Heart left ventricle (tissue), 16 donors: ENCODE results near the gene P2RY4. TPM values are rescaled to one million over a fixed set of nuclear protein-coding genes. Genes with fewer than 3 reads are reported as not detected.
A peak's percentile ranks its signal among the peaks of the same experiment; 100 is the strongest.
"Not testable (repeated sequence)": the region's sequence is repeated elsewhere in the genome, so short reads cannot be mapped to it uniquely, and the experiment has no call there.

Experiments
- ATAC-seq, 4 donors: fragments of 200-7000 bp; cut with Tn5 transposase; one replicate each; pipeline ENCODE4 v1.9.1; 2020 to 2022; ENCODE audit warnings: moderate library complexity in 4 of 4, mild to moderate bottlenecking in 3 of 4, moderate number of reproducible peaks in 1 of 4
- DNase-seq, 5 donors: peaks; one replicate each; pipeline ENCODE4 v3.0.0-alpha.2; 2020
- H3K27ac ChIP-seq, 12 donors: fragments of 200-600 bp; sonication (generic) in 4 of 12; one replicate each; pipeline versions ENCODE4 v1.5.0 to v1.8.0; 2016 to 2022; ENCODE audit warnings: mild to moderate bottlenecking in 2 of 12
- H3K27me3 ChIP-seq, 9 donors: fragments of 200-600 bp; sonication (generic) in 2 of 9; one replicate each; pipeline versions ENCODE4 v1.5.1 to v1.8.0; 2016 to 2022; ENCODE audit warnings: mild to moderate bottlenecking in 3 of 9
- H3K36me3 ChIP-seq, 9 donors: fragments of 200-600 bp; sonication (generic) in 2 of 9; one replicate each; pipeline versions ENCODE4 v1.5.0 to v1.8.0; 2018 to 2022; ENCODE audit warnings: mild to moderate bottlenecking in 2 of 9
- H3K4me1 ChIP-seq, 12 donors: fragments of 200-600 bp; sonication (generic) in 4 of 12; one replicate each; pipeline versions ENCODE4 v1.5.0 to v1.8.0; 2016 to 2022; ENCODE audit warnings: mild to moderate bottlenecking in 3 of 12
- H3K4me3 ChIP-seq, 12 donors: fragments of 200-600 bp; sonication (generic) in 4 of 12; one replicate each; pipeline versions ENCODE4 v1.5.0 to v1.8.0; 2017 to 2022; ENCODE audit warnings: mild to moderate bottlenecking in 9 of 12, moderate library complexity in 4 of 12
- H3K9me3 ChIP-seq, 12 donors: fragments of 200-600 bp; sonication (generic) in 4 of 12; one replicate each; pipeline versions ENCODE4 v1.5.0 to v1.8.0; 2016 to 2022; ENCODE audit warnings: mild to moderate bottlenecking in 1 of 12
- POLR2A ChIP-seq, 2 donors: fragments of 450-650 bp; IDR thresholded peaks; one replicate each; pipeline ENCODE4 v1.6.1; 2017; ENCODE audit warnings: antibody characterized with exemption in 2 of 2, mild to moderate bottlenecking in 2 of 2, moderate library complexity in 2 of 2
- WGBS, 4 donors: extraction: QIAGEN DNeasy Blood & Tissue Kit in 2 of 4; methylation state at CpG; one replicate each; pipeline versions ENCODE4 v1.1.5 to v1.1.7; 2013 to 2018; 5-methylcytosine and 5-hydroxymethylcytosine counted together
- intact Hi-C, 10 donors: fragments of 100-400 bp; cut with DNase I; formaldehyde crosslinking; loops; one replicate each; pipeline versions ENCODE4 v1.11.1 to v1.14.2; 2022
- polyA plus RNA-seq, 2 donors: library from polyadenylated mRNA; stranded (reverse); fragments of 200-250 nt; gene quantifications; one replicate each; pipeline ENCODE4 v1.2.3, GENCODE V29; 2013
- total RNA-seq, 9 donors: library from RNA; depleted of rRNA in 2 of 9; stranded (reverse); fragments of >200 nt in 2 of 9; fragmentation: NEBNext Ultra II Directional in 3 of 9; extraction: Animal tissue kit (Norgen Biotek cat#: 25700) in 3 of 9; gene quantifications; one replicate each; pipeline versions ENCODE4 v1.1.0 to v1.2.4, GENCODE V29; 2016 to 2023
- TF ChIP-seq, protein P1 (sequence below), 12 donors: fragments of 200-600 bp; sonication (generic) in 4 of 12; IDR thresholded peaks; one replicate each; pipeline versions ENCODE4 v1.5.0 to v1.8.0; 2018 to 2022; ENCODE audit warnings: antibody characterized with exemption in 12 of 12, mild to moderate bottlenecking in 5 of 12
- donor health status: ischemic (EF 13 %, LVEDD 7.1; RV severe dilation, severe dysfunction).
- donor health status: healthy with polysubstance abuse.
- donor health status: DM: no; HTN: yes; CAD: no.
- donor health status: DM: no; HTN: no; CAD: no.
- donor health status: ischemic (EF 25% LVEDD 6.9; RV normal size, moderate dysfunction).
- donor health status: ischemic (EF 25% LVEDD 5.7; RV mildly dilated, moderate dysfunction).
- donor health status: healthy.
- donor health status: DM: yes; HTN: yes; CAD: no.
- donor health status: ischemic (EF 35%, LVEDD 5.7; RV mildly dilated, moderate dysfunction).
- donor health status: nonischemic (EF 11% LVEDD 7.7; RV severe dilation, severe dysfunction).
- donor health status: DM: yes; HTN: yes; CAD: no.
- donor health status: PGD.
- donor health status: ischemic (EF 29% LVEDD 5.4; RV normal size, mild dysfunction).
- donor health status: nonischemic (EF 23%, LVEDD 6.1; RV moderate dilation, normal function).

P2RY4 gene
- total and polyA plus RNA-seq, 11 donors, result 0.10 to 0.24 (median 0.19) TPM; not detected in 6

DNA sequence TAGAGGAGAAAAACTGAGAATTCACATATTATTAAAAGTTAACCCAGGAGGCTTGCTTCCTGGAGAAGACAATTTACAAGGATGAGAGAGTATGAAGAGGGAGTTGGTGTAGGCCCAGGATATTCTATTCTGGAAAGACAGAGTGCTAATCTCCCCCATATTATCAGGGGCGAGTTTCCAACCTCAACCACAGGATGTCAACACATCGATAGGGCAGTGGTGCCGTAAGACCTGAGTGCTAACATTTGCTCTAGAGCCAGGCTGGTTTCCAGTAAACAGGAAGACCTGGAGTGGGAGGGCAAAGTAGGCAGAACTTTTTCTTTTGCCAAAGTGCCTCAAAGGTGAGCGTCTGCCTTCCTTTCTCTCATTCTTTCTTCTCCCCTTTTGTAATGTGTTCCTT, 28.3 kb downstream of the P2RY4 start:
- 19 to 54% (median 38%) methylated on average over 4 of the region's 4 CpGs for WGBS, 4 donors
- intact Hi-C loops, result no loop called here
- peaks cover 0 to 3% (median 0%) of the 10 kb centered on the region in 12 donors for H3K4me1 ChIP-seq
- no peak overlapping the region for H3K4me3 ChIP-seq
- H3K9me3 ChIP-seq, result no peaks in the 10 kb centered on the region
- ATAC-seq, result peak in 1 of 4 donors; percentile 47
- H3K36me3 ChIP-seq, result no peaks in the 10 kb centered on the region
- no peak overlapping the region for H3K27ac ChIP-seq
- peaks cover 0 to 14% (median 0%) of the 10 kb centered on the region in 9 donors for H3K27me3 ChIP-seq
- DNase-seq, result no peak
- no peak for TF ChIP-seq POLR2A (IDR thresholded peaks at IDR 0.05)
- TF ChIP-seq, protein P1, sequence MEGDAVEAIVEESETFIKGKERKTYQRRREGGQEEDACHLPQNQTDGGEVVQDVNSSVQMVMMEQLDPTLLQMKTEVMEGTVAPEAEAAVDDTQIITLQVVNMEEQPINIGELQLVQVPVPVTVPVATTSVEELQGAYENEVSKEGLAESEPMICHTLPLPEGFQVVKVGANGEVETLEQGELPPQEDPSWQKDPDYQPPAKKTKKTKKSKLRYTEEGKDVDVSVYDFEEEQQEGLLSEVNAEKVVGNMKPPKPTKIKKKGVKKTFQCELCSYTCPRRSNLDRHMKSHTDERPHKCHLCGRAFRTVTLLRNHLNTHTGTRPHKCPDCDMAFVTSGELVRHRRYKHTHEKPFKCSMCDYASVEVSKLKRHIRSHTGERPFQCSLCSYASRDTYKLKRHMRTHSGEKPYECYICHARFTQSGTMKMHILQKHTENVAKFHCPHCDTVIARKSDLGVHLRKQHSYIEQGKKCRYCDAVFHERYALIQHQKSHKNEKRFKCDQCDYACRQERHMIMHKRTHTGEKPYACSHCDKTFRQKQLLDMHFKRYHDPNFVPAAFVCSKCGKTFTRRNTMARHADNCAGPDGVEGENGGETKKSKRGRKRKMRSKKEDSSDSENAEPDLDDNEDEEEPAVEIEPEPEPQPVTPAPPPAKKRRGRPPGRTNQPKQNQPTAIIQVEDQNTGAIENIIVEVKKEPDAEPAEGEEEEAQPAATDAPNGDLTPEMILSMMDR (IDR thresholded peaks at IDR 0.05), result no peak

DNA sequence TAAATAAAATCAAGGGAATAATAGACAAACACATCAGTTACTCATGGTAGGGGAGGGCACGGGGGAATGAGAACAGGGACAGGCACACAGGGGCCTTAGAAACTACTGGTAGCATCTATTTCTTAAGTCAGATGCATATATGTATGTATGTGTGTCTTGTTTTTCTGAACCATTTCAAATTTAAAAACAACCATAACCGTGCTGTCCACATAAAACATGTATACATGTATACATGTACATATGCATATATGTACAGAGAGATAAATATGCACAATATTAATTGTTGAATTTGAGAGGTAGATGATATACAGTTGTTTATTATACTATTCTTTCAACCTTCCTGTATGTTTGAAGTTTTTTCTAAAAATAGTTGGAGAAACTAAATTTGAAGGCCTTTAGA, 33.3 kb downstream of the P2RY4 start:
- TF ChIP-seq, protein P1 (IDR thresholded peaks at IDR 0.05), result no peak
- no peak for TF ChIP-seq POLR2A (IDR thresholded peaks at IDR 0.05)

DNA sequence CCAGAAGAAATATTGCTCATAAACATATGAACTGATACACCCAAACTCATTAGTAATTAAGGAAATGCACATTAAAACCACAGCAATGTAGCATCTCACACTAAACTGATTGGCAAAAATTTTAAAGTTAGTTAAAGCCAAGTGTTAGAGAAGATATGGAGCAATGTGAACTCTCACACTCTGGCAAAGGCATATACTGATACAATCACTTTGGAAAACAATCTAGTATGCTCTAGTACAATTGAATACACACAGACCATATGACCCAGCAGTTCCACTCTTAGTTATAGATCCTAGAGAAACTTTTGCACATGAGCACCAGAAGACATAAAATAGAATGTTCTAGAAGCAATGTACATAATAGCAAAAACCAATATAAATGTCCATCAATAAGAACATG, 34.0 kb downstream of the P2RY4 start:
- Histone ChIP-seq H3K36me3 (no peaks in the 10 kb centered on the region), H3K27ac (no peak overlapping the region), H3K4me1 (no peaks in the 10 kb centered on the region), H3K9me3 (no peaks in the 10 kb centered on the region), H3K4me3 (no peak overlapping the region), H3K27me3 (peaks cover 0 to 24% (median 0%) of the 10 kb centered on the region in 9 donors)
- ATAC-seq (no peak), DNase-seq (no peak)
- intact Hi-C loops, result no loop called here
- TF ChIP-seq, protein P1 (IDR thresholded peaks at IDR 0.05), result no peak
- no peak for TF ChIP-seq POLR2A (IDR thresholded peaks at IDR 0.05)

More for the DNA sequence above, 33.3 kb downstream of the P2RY4 start:
- H3K27me3 ChIP-seq, result peaks cover 0 to 24% (median 0%) of the 10 kb centered on the region in 9 donors
- intact Hi-C loops, result no loop called here
- DNase-seq (no peak), ATAC-seq (no peak)
- H3K9me3 ChIP-seq, result no peaks in the 10 kb centered on the region
- H3K36me3 ChIP-seq, result no peaks in the 10 kb centered on the region
- H3K4me1 ChIP-seq, result peaks cover 0 to 3% (median 0%) of the 10 kb centered on the region in 12 donors
- no peak overlapping the region for H3K27ac ChIP-seq
- WGBS, 4 donors, result 60 to 92% (median 81%) methylated on average over 2 of the region's 2 CpGs
- no peak overlapping the region for H3K4me3 ChIP-seq

DNA sequence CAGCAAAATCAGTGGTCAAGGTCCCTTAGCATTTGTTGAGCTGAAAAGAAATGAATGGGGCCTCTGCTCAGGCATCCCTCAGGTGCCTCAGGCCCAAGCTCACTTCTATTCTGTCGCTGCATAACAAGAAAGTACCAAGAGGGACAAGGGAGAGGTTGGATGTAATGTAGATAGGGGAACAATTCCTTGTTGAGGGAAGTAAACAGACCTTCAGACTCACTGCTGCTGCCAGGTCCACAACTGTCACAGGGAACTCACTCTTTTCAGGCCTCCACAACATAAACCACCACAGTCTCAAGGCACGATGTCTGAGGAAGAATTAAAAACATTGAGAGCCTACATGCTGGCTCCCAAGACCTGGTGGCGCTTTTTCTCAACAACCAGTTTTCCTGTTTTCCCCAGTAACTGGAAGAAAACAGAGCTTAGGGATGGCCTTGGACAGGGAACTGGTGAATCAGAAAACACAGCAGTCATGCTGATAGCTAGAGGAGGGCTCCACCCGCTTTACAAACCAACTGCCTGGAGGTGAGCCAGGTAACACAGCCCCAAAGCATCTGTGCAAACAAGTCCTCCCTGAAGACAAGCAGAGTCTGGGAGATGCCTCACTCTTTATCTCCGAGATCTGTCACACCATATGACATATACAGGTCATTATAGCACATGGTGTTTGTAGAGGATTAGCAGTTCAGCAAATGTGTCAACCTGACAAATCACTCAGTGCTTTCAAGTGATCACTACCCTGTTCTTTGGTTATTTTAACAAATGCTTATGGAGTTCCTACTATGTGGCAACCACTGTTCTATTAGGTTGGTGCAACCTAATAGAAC, 39.9 kb downstream of the P2RY4 start:
- Histone ChIP-seq H3K27ac (no peak overlapping the region), H3K9me3 (no peaks in the 10 kb centered on the region), H3K4me3 (no peak overlapping the region), H3K27me3 (peaks cover 0 to 19% (median 0%) of the 10 kb centered on the region in 9 donors), H3K4me1 (no peaks in the 10 kb centered on the region), H3K36me3 (no peaks in the 10 kb centered on the region)
- DNase-seq (peak in 1 of 5 donors; percentile 6), ATAC-seq (peak in 1 of 4 donors; percentile 46)
- intact Hi-C loops, result no loop called here
- no peak for TF ChIP-seq POLR2A (IDR thresholded peaks at IDR 0.05)
- TF ChIP-seq, protein P1 (IDR thresholded peaks at IDR 0.05), result no peak
- 56 to 74% (median 69%) methylated on average over 5 of the region's 5 CpGs for WGBS, 4 donors

DNA sequence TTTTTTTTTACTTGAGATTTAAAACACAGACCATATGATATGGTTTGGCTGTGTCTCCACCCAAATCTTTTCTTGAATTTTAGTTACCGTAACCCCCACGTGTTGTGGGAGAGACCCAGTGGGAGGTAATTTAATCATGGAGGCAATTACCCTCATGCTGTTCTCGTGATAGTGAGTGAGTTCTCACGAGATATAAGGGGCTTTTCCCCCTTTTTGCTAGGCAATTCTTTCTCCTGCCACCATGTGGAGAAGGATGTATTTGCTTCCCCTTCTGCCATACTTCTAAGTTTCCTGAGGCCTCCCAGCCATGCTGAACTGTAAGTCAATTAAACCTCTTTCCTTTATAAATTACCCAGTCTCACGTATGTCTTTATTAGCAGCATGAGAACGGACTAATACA, 50.4 kb downstream of the P2RY4 start:
- H3K36me3 ChIP-seq, ATAC-seq, intact Hi-C loops, H3K9me3 ChIP-seq, H3K4me3 ChIP-seq, H3K27me3 ChIP-seq, H3K4me1 ChIP-seq, DNase-seq, H3K27ac ChIP-seq: not testable (repeated sequence)
- 46 to 56% (median 52%) methylated on average over 6 of the region's 6 CpGs for WGBS, 4 donors
